ENCODE measurements around the gene PDE7B. TPM values are rescaled to one million over a fixed set of nuclear protein-coding genes. Genes with fewer than 3 reads are reported as not detected.
A peak's percentile ranks its signal among the peaks of the same experiment; 100 is the strongest.

The PDE7B gene
- total RNA-seq, 2 donors from 2014 or later, result 0.27 to 0.93 TPM

- Mint-ChIP-seq H3K36me3 (no peaks in the 10 kb centered on the region), H3K27ac (peak overlapping the region in 1 of 2 donors; percentile 0), H3K9me3 (no peaks in the 10 kb centered on the region)
- no peak for ATAC-seq
- DNase-seq (ENCODE audit: low spot score in 2 of 2), result no peak
Observed at GRCh38 chr6:135870722-135871121, 19.2 kb downstream of the PDE7B start.

GRCh38 chr6:135871296-135871695 lies 19.8 kb downstream of the PDE7B start:
- H3K9me3 Mint-ChIP-seq, result no peaks in the 10 kb centered on the region
- ATAC-seq, result no peak
- DNase-seq (ENCODE audit: low spot score in 2 of 2), result no peak
- H3K36me3 Mint-ChIP-seq, result no peaks in the 10 kb centered on the region
- no peak overlapping the region for H3K27ac Mint-ChIP-seq

GRCh38 chr6:135871878-135872277 lies 20.4 kb downstream of the PDE7B start:
- no peak overlapping the region for H3K27ac Mint-ChIP-seq
- H3K36me3 Mint-ChIP-seq, result no peaks in the 10 kb centered on the region
- no peaks in the 10 kb centered on the region for H3K9me3 Mint-ChIP-seq
- ATAC-seq (no peak), DNase-seq (ENCODE audit: low spot score in 2 of 2) (no peak)

- Mint-ChIP-seq H3K9me3 (peaks cover 0 to 7% of the 10 kb centered on the region in 2 donors), H3K27ac (no peak overlapping the region)
- no peak for ATAC-seq
Observed at GRCh38 chr6:135875446-135875845, 23.9 kb downstream of the PDE7B start.

GRCh38 chr6:135876058-135876457 lies 24.6 kb downstream of the PDE7B start:
- DNase-seq (ENCODE audit: low spot score in 2 of 2), result no peak
- H3K9me3 Mint-ChIP-seq, result peaks cover 0 to 7% of the 10 kb centered on the region in 2 donors
- H3K27ac Mint-ChIP-seq, result no peak overlapping the region
- H3K36me3 Mint-ChIP-seq, result peaks cover 0 to 7% of the 10 kb centered on the region in 2 donors
- no peak for ATAC-seq

More at GRCh38 chr6:135875446-135875845, 23.9 kb downstream of the PDE7B start:
- H3K36me3 Mint-ChIP-seq, result peaks cover 0 to 6% of the 10 kb centered on the region in 2 donors
- no peak for DNase-seq (ENCODE audit: low spot score in 2 of 2)

GRCh38 chr6:135877666-135878065 lies 26.2 kb downstream of the PDE7B start:
- no peak for ATAC-seq
- Mint-ChIP-seq H3K36me3 (peaks cover 7 to 14% of the 10 kb centered on the region in 2 donors), H3K9me3 (peaks cover 0 to 13% of the 10 kb centered on the region in 2 donors), H3K27ac (no peak overlapping the region)
- DNase-seq (ENCODE audit: low spot score in 2 of 2), result no peak

GRCh38 chr6:135880066-135880972 lies 28.8 kb downstream of the PDE7B start:
- H3K27ac Mint-ChIP-seq, result peak overlapping the region; percentile 93 to 97
- peaks cover 7 to 14% of the 10 kb centered on the region in 2 donors for H3K36me3 Mint-ChIP-seq
- ATAC-seq, result peak; percentile 93 to 94
- peak in 1 of 2 donors; percentile 44 for DNase-seq (ENCODE audit: low spot score in 2 of 2)
- peaks cover 0 to 13% of the 10 kb centered on the region in 2 donors for H3K9me3 Mint-ChIP-seq

GRCh38 chr6:135883045-135883444 lies 31.5 kb downstream of the PDE7B start:
- ATAC-seq, result no peak
- DNase-seq (ENCODE audit: low spot score in 2 of 2), result no peak
- peak overlapping the region in 1 of 2 donors; percentile 97 for H3K27ac Mint-ChIP-seq
- H3K9me3 Mint-ChIP-seq, result peaks cover 0 to 6% of the 10 kb centered on the region in 2 donors
- H3K36me3 Mint-ChIP-seq, result peaks cover 7 to 17% of the 10 kb centered on the region in 2 donors

- Mint-ChIP-seq H3K27ac (peak overlapping the region in 1 of 2 donors; percentile 97), H3K9me3 (peaks cover 0 to 6% of the 10 kb centered on the region in 2 donors), H3K36me3 (peaks cover 7 to 17% of the 10 kb centered on the region in 2 donors)
- DNase-seq (ENCODE audit: low spot score in 2 of 2), result no peak
- no peak for ATAC-seq
Observed at GRCh38 chr6:135883536-135883935, 32.0 kb downstream of the PDE7B start.

GRCh38 chr6:135884136-135884535 lies 32.6 kb downstream of the PDE7B start:
- ATAC-seq, result no peak
- no peak for DNase-seq (ENCODE audit: low spot score in 2 of 2)
- H3K36me3 Mint-ChIP-seq, result peaks cover 7 to 17% of the 10 kb centered on the region in 2 donors
- peaks cover 0 to 6% of the 10 kb centered on the region in 2 donors for H3K9me3 Mint-ChIP-seq
- H3K27ac Mint-ChIP-seq, result no peak overlapping the region

- H3K9me3 Mint-ChIP-seq, result peaks cover 0 to 5% of the 10 kb centered on the region in 2 donors
- DNase-seq (ENCODE audit: low spot score in 2 of 2) (no peak), ATAC-seq (no peak)
- H3K27ac Mint-ChIP-seq, result no peak overlapping the region
- peaks cover 6 to 10% of the 10 kb centered on the region in 2 donors for H3K36me3 Mint-ChIP-seq
Observed at GRCh38 chr6:135887069-135887468, 35.6 kb downstream of the PDE7B start.

- ATAC-seq, result no peak
- no peak overlapping the region for H3K27ac Mint-ChIP-seq
Observed at GRCh38 chr6:135888818-135889217, 37.3 kb downstream of the PDE7B start.

GRCh38 chr6:135890876-135891275 lies 39.4 kb downstream of the PDE7B start:
- DNase-seq (ENCODE audit: low spot score in 2 of 2) (no peak), ATAC-seq (no peak)
- Mint-ChIP-seq H3K9me3 (no peaks in the 10 kb centered on the region), H3K27ac (no peak overlapping the region), H3K36me3 (peaks cover 0 to 4% of the 10 kb centered on the region in 2 donors)

More at GRCh38 chr6:135888818-135889217, 37.3 kb downstream of the PDE7B start:
- no peak for DNase-seq (ENCODE audit: low spot score in 2 of 2)
- Mint-ChIP-seq H3K9me3 (no peaks in the 10 kb centered on the region), H3K36me3 (peaks cover 0 to 4% of the 10 kb centered on the region in 2 donors)

GRCh38 chr6:135891710-135892109 lies 40.2 kb downstream of the PDE7B start:
- Mint-ChIP-seq H3K36me3 (peaks cover 0 to 4% of the 10 kb centered on the region in 2 donors), H3K9me3 (peaks cover 0 to 2% of the 10 kb centered on the region in 2 donors), H3K27ac (no peak overlapping the region)
- no peak for DNase-seq (ENCODE audit: low spot score in 2 of 2)
- no peak for ATAC-seq

GRCh38 chr6:135895231-135895911 lies 43.9 kb downstream of the PDE7B start:
- H3K36me3 Mint-ChIP-seq, result no peaks in the 10 kb centered on the region
- no peak overlapping the region for H3K27ac Mint-ChIP-seq
- H3K9me3 Mint-ChIP-seq, result peaks cover 3 to 5% of the 10 kb centered on the region in 2 donors
- no peak for DNase-seq (ENCODE audit: low spot score in 2 of 2)
- ATAC-seq, result no peak

- no peak for ATAC-seq
- H3K27ac Mint-ChIP-seq, result no peak overlapping the region
- no peaks in the 10 kb centered on the region for H3K36me3 Mint-ChIP-seq
- H3K9me3 Mint-ChIP-seq, result peaks cover 3 to 5% of the 10 kb centered on the region in 2 donors
- no peak for DNase-seq (ENCODE audit: low spot score in 2 of 2)
Observed at GRCh38 chr6:135897087-135897486, 45.6 kb downstream of the PDE7B start.

Measured in activated naive CD4-positive, alpha-beta T cell treated with anti-CD3 and anti-CD28 coated beads, Interleukin-2, amount 50 U/mL, for 72 hours (primary cell).